Type B pancreatic cell (in vitro differentiated cells): Measurements from ENCODE around the gene RXYLT1. TPM values are rescaled to one million over a fixed set of nuclear protein-coding genes. Genes with fewer than 3 reads are reported as not detected.
"Not testable (repeated sequence)": the region's sequence is repeated elsewhere in the genome, so short reads cannot be mapped to it uniquely, and the experiment has no call there.

Experiments used
- DNase-seq: peaks from one replicate; pipeline ENCODE4 v3.0.0; 2021; ENCODE audit warnings: mixed read lengths; ENCODE audit not compliant: unreplicated experiment; ENCODE audit errors: extremely low spot score
- H3K27ac Mint-ChIP-seq: 2 replicates; pipeline ENCODE4 v1.8.0; 2021; ENCODE audit warnings: mild to moderate bottlenecking, mixed read lengths
- H3K27me3 Mint-ChIP-seq: 2 replicates; pipeline ENCODE4 v1.8.0; 2021; ENCODE audit warnings: mixed read lengths
- H3K36me3 Mint-ChIP-seq: 2 replicates; pipeline ENCODE4 v1.8.0; 2021; ENCODE audit warnings: mixed read lengths
- H3K4me1 Mint-ChIP-seq: one replicate; pipeline ENCODE4 v1.8.0; 2021; ENCODE audit warnings: mixed read lengths; ENCODE audit not compliant: unreplicated experiment
- H3K4me3 Mint-ChIP-seq: 2 replicates; pipeline ENCODE4 v1.8.0; 2021; ENCODE audit warnings: mild to moderate bottlenecking, mixed read lengths
- H3K9me3 Mint-ChIP-seq: 2 replicates; pipeline ENCODE4 v1.8.0; 2021; ENCODE audit warnings: mixed read lengths
- long read RNA-seq: library from polyadenylated mRNA; unstranded; transcript quantifications from one replicate; pipeline ENCODE4 v2.0.0, GENCODE V29; 2020
- total RNA-seq: library from RNA; stranded (reverse); gene quantifications from 2 replicates; pipeline ENCODE4 v1.2.1, GENCODE V29; 2021; ENCODE audit warnings: low replicate concordance
- TF ChIP-seq, protein P1 (sequence below): fragments of 200-600 bp; sonication (generic); conservative IDR thresholded peaks from 2 replicates; pipeline ENCODE4 v1.5.0; 2021; ENCODE audit warnings: antibody characterized with exemption, mild to moderate bottlenecking

RXYLT1 gene, protein sequence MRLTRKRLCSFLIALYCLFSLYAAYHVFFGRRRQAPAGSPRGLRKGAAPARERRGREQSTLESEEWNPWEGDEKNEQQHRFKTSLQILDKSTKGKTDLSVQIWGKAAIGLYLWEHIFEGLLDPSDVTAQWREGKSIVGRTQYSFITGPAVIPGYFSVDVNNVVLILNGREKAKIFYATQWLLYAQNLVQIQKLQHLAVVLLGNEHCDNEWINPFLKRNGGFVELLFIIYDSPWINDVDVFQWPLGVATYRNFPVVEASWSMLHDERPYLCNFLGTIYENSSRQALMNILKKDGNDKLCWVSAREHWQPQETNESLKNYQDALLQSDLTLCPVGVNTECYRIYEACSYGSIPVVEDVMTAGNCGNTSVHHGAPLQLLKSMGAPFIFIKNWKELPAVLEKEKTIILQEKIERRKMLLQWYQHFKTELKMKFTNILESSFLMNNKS
- total RNA-seq, result 15.4 and 19.2 TPM in 2 replicates
- long read RNA-seq, transcript RXYLT1-205 (6 exons, 1,966 nt), result major isoform, 11 of 30 reads
- long read RNA-seq, partial matches to known transcripts, result 7 of 30 reads
- long read RNA-seq, other reads (novel, unspliced or antisense), result 12 of 30 reads

DNA sequence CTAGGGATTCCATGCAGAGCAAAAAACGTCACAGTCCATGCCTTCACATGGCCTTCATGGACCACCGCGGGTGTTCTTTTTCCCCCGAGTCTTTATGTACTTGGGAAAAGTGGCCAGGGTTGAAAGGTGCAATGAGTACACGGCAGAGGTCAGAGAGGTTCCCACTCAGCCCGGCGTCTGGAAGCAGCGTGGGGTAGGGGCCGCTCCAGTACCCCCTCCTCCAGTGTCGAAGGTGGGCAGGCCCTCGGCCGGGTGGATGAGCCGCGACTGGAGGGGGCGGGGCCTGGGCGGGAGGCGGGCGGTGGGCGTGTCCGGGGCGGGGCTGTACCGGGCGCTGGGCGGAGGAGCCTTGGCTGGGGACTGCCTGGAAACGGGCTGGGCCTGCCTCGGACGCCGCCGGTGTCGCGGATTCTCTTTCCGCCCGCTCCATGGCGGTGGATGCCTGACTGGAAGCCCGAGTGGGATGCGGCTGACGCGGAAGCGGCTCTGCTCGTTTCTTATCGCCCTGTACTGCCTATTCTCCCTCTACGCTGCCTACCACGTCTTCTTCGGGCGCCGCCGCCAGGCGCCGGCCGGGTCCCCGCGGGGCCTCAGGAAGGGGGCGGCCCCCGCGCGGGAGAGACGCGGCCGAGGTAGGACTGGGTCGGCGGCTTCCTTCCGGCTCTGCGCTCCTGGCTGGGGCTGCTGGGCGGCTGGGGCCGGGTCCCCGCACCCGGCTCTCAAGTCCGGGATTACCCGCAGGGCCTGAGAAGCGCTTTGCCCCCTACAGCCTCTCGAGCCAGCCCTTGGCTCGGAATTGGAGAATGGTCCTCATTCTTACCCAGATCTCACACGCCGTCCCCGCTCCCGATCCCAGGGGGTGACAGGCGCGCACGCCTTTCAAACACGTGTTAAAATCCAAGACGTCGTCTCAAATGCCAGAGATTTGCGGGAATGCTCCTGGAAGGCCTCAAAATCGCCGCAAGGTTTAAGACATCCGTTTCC lies at the start of gene RXYLT1:
Gene RXYLT1 (plus strand): TSS at position 412 of the 984 bp plus-strand sequence. CDS start 52 bp downstream, at position 464.
- peak within 1 kb of the TSS; percentile 99 for H3K4me3 Mint-ChIP-seq
- peak; percentile 91 for DNase-seq
- H3K4me1 Mint-ChIP-seq, result peaks cover 19% of the 10 kb centered on the region
- TF ChIP-seq, protein P1, sequence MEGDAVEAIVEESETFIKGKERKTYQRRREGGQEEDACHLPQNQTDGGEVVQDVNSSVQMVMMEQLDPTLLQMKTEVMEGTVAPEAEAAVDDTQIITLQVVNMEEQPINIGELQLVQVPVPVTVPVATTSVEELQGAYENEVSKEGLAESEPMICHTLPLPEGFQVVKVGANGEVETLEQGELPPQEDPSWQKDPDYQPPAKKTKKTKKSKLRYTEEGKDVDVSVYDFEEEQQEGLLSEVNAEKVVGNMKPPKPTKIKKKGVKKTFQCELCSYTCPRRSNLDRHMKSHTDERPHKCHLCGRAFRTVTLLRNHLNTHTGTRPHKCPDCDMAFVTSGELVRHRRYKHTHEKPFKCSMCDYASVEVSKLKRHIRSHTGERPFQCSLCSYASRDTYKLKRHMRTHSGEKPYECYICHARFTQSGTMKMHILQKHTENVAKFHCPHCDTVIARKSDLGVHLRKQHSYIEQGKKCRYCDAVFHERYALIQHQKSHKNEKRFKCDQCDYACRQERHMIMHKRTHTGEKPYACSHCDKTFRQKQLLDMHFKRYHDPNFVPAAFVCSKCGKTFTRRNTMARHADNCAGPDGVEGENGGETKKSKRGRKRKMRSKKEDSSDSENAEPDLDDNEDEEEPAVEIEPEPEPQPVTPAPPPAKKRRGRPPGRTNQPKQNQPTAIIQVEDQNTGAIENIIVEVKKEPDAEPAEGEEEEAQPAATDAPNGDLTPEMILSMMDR, result peak; percentile 27
- H3K27me3 Mint-ChIP-seq, result peaks cover 13% of the 10 kb centered on the region
- peak within 1 kb of the TSS; percentile 95 for H3K27ac Mint-ChIP-seq
- peaks cover 22% of the 10 kb centered on the region for H3K36me3 Mint-ChIP-seq
- H3K9me3 Mint-ChIP-seq, result no peaks in the 10 kb centered on the region

DNA sequence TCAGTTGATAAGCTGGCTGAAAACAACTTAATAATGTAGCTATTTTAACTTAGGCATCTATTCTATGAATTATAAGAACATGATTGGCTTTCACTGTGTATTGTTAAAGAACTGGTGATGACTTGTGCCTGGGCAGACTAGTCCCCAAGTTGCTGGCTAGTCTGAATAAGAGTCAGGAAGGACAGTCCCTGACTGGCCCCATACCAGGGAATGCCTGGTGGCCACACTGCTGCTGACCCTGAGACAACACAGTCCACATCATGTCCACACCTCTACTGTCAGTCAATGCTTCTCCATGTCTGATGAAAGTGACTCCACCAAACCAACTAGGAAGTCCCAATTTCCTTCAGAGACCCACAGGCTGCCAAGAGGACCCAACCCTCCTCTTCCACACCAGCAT lies 46.9 kb upstream of the RXYLT1 start:
- H3K36me3 Mint-ChIP-seq, H3K4me3 Mint-ChIP-seq, H3K27me3 Mint-ChIP-seq, DNase-seq, H3K9me3 Mint-ChIP-seq, H3K27ac Mint-ChIP-seq, H3K4me1 Mint-ChIP-seq: not testable (repeated sequence)

DNA sequence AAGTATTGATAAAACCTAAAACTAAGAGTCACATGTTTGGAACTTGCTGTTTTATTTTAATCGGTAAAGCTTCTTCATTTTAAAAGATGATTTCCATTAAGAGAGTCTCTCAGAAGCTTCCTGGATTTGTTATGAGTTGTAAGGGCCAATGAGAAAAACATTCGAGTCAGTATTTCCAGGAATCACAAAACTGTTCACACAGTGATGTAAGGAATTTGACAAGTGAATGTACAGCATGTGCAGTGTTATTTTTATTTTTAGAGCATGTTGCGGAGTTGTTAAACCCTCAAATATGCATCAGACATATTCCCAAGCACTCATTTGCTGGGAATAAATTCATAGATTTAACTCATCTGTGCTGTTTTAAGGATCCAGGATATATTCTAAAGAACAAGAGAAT lies 46.1 kb upstream of the RXYLT1 start:
- not testable (repeated sequence) for H3K27ac Mint-ChIP-seq, DNase-seq, H3K4me3 Mint-ChIP-seq, H3K36me3 Mint-ChIP-seq, H3K4me1 Mint-ChIP-seq, H3K27me3 Mint-ChIP-seq, H3K9me3 Mint-ChIP-seq

DNA sequence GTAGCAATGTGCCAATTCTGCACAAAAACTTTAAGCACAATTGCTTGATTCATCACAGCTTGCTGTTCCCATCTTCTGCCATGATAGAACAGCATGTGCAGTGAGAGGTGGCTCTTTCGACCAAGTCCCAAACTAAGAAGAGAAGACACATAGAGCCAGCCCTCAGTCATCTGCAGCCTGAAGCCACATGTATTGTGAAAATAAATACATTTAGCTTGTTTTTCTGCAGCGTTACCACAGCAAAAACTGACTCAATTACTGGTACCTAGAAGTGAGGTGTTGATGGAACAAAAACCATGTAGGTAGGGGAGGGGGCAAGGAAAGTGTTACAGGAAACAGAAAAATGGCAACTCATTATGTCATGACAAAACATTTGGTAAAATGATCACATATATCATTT lies 39.2 kb upstream of the RXYLT1 start:
- not testable (repeated sequence) for H3K36me3 Mint-ChIP-seq, H3K27ac Mint-ChIP-seq, H3K4me1 Mint-ChIP-seq, DNase-seq, H3K9me3 Mint-ChIP-seq, H3K4me3 Mint-ChIP-seq, H3K27me3 Mint-ChIP-seq

DNA sequence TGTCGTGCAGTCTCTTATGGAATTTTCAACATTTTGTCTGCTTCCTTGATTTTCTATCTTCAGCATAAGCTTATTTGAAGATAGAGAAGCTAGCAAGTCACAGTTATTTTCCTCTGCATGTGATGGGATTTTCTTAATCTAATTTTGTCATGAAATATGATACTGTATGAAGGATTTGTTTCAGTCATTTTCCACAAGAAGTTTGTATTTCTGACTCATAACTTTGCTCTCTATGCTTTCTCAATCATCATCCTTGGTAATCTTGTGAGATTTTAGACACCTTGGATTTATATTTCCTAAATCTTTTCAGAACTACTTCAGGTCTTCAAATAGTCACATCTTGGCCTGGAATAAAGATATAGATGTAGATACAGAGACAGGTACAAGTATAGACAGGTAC lies 38.3 kb upstream of the RXYLT1 start:
- not testable (repeated sequence) for H3K9me3 Mint-ChIP-seq, H3K27me3 Mint-ChIP-seq, H3K4me3 Mint-ChIP-seq, H3K4me1 Mint-ChIP-seq, DNase-seq, H3K27ac Mint-ChIP-seq, H3K36me3 Mint-ChIP-seq

DNA sequence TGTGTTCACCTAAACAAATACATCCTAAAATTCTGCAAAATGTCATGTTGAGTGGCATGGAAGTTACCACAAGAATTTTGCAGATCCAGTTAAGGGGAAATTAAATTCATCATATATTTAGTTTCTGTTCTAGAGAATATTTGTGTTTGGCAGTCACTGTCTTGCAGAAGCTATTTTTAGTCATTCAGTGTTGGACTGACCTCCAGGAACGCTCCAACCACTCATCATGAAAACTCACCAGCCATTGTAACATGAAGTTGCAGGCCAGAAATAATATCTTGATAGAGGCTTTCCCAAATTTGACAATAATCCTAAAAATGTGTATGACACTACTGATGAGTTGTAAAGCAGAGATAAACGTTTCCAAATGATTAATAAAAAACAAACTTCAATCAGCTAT lies 35.6 kb upstream of the RXYLT1 start:
- not testable (repeated sequence) for H3K27me3 Mint-ChIP-seq, H3K4me3 Mint-ChIP-seq, H3K36me3 Mint-ChIP-seq, DNase-seq, H3K9me3 Mint-ChIP-seq, H3K4me1 Mint-ChIP-seq, H3K27ac Mint-ChIP-seq

DNA sequence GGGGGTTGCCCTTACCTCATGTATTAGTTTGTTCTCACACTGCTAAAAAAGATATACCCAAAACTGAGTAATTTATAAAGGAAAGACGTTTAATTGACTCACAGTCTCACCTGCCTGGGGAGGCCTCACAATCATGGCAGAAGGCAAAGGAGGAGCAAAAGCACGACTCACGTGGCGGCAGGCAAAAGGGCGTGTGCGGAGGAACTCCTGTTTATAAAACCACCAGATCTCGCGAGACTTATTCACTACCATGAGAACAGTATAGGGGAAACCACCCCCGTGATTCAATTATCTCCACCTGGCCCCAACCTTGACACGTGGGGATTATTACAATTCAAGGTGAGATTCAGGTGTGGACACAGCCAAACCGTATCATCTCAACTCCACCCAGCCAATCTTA lies 33.2 kb upstream of the RXYLT1 start:
- DNase-seq, H3K36me3 Mint-ChIP-seq, H3K9me3 Mint-ChIP-seq, H3K27me3 Mint-ChIP-seq, H3K27ac Mint-ChIP-seq, H3K4me1 Mint-ChIP-seq, H3K4me3 Mint-ChIP-seq: not testable (repeated sequence)

DNA sequence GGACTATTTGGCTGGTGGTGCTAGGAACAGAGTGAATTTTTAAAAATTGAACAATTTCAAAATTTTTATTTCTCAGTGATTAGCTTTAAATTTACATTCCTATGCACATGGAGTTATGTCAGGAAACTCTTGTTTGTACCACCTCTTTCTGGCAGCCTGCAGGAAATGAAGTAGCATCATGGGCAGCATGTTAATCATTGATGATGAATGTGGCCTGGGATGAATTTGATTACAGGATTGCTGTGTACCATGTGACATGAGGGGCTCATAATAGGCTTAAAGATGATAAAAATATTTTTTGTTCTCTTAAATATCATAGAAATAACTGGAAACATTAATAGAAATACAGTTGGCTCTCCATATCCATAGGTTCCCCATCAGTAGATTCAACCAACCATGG lies 32.6 kb upstream of the RXYLT1 start:
- not testable (repeated sequence) for H3K27ac Mint-ChIP-seq, H3K4me1 Mint-ChIP-seq, DNase-seq, H3K27me3 Mint-ChIP-seq, H3K36me3 Mint-ChIP-seq, H3K9me3 Mint-ChIP-seq, H3K4me3 Mint-ChIP-seq

DNA sequence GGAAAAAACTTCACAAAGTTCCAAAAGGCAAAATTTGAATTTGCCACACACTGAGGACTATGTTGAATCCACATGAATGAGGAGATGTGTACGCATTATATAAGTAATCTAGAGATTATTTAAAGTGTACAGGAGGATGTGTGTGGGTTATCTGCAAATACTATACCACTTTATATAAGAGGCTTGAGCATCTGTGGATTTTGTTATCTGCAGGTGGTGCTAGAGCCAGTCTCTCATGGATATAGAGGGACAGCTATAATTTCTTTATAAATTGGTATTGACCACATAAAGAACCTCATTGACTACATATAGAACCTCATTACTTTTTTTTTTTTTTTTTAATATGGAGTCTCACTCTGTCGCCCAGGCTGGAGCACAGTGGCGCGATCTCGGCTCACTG lies 32.2 kb upstream of the RXYLT1 start:
- H3K36me3 Mint-ChIP-seq, result no peaks in the 10 kb centered on the region
- H3K4me3 Mint-ChIP-seq, result no peak overlapping the region
- H3K4me1 Mint-ChIP-seq, result no peaks in the 10 kb centered on the region
- no peaks in the 10 kb centered on the region for H3K27me3 Mint-ChIP-seq
- TF ChIP-seq, protein P1, result no peak
- no peak overlapping the region for H3K27ac Mint-ChIP-seq
- peaks cover 5% of the 10 kb centered on the region for H3K9me3 Mint-ChIP-seq
- DNase-seq, result no peak
